T-helper 1 cell (primary cell): ENCODE results near the gene ULK4.
"Not testable (repeated sequence)": the region's sequence is repeated elsewhere in the genome, so short reads cannot be mapped to it uniquely, and the experiment has no call there.

Source experiments
- DNase-seq, 5 donors: peaks; one replicate each; pipeline ENCODE4 v3.0.0-alpha.2; 2012 to 2020

Gene ULK4

GRCh38 chr3:41683666-41684350, 278.1 kb downstream of the ULK4 start:
- no peak for DNase-seq

- DNase-seq, result no peak
Measured at GRCh38 chr3:41682996-41683395, 278.9 kb downstream of the ULK4 start.

- DNase-seq, result no peak
Measured at GRCh38 chr3:41682382-41682781, 279.5 kb downstream of the ULK4 start.

DNA sequence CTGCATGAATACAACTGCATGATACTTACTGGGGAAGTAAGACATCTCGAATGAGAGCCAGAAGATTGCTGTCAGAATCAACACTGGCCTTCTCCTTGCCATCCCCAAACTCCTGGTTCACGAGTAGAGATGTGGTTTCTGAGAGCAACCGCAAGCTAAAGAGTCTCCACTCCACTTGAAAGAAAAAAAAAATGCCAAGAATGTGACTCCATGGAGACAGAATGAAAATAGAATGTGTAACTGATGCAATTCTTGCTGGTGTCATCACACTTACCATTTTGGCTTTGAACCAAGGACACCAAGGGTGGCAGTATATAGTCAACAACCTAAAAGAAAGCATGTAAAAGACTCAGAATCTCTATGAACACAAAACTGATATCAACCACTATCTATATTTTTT, 280.4 kb downstream of the ULK4 start:
- no peak for DNase-seq

DNA sequence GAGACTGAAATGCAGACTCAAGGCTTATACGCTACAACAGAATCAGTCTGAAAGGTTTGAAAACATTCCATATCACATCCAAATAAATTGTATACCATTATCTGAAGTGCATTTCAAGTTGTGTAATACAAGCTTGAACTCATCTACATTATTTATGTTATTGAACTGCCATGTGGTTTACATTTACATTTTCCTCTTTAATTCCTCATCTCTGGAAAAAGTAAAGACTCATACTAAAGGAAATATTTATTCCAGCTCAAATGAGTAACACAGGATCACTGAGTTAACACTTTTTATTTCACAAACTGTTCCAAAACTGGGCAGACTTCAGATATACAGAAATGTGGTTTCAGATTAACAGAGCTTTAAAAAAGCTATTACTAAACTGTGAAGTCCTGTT, 282.5 kb downstream of the ULK4 start:
- no peak for DNase-seq

- DNase-seq, result not testable (repeated sequence)
Measured at GRCh38 chr3:41675102-41675501, 286.8 kb downstream of the ULK4 start.

- no peak for DNase-seq
Measured at GRCh38 chr3:41674449-41674848, 287.5 kb downstream of the ULK4 start.

GRCh38 chr3:41673650-41674049, 288.3 kb downstream of the ULK4 start:
- no peak for DNase-seq

DNA sequence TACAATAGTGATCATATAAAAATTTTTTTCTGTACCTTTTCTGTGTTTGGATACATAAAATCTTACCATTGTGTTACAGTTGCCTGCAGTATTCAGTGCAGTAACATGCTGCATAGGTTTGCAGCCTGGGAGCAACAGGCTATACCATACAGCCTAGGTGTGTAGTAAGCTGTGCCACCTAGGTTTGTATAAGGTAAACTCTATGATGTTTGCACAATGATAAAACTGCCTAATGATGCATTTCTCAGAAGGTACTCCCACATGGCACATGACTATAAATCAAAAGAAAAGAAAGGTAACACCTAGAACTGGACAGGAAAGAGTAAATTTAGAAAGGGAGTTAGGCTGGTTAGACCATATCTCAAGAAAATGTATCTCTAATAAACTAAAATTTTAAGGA, 293.5 kb downstream of the ULK4 start:
- DNase-seq, result no peak

DNA sequence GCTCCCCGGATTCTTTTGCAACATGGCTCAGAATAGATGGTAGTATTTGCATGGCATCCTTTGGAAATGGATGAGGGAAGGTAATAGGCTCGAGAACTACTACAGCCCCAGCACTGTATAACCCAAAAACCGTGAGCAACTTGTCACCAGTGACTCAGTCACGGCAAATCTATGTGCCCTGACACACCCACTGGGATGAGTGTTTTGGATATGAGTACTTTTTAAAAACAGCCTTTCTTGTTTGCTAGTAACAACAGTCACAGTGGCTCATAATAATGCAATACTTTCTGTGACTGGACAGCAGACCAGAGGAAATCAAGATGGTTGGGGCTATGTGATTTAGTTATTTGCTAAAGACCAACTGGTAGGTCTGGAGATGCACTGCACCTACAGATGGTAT, 299.6 kb downstream of the ULK4 start:
- DNase-seq, result no peak

- DNase-seq, result no peak
Measured at GRCh38 chr3:41661796-41662195, 300.1 kb downstream of the ULK4 start.

GRCh38 chr3:41660510-41660909, 301.4 kb downstream of the ULK4 start:
- no peak for DNase-seq

GRCh38 chr3:41653571-41654239, 308.2 kb downstream of the ULK4 start:
- DNase-seq, result no peak

DNA sequence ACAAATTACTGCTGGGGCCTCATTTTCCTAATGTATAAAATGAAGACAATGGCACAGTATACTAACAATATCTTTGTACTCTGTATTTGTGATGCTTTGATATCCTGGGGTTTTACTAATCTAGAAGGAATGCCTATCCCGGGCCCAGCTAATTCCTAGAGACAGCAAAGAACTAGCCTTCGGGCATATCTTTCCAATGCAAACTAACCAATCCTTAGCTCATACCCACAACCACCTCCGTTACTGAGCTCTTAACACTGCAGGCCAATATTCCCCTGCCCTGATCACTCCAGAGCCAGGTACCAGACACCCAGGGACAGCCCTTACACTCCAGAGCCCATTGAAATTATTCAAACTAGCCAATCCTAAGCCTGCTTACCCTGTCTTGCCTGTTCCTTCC, 309.0 kb downstream of the ULK4 start:
- DNase-seq, result no peak

- no peak for DNase-seq
Measured at GRCh38 chr3:41652506-41652905, 309.4 kb downstream of the ULK4 start.

- no peak for DNase-seq
Measured at GRCh38 chr3:41651718-41652117, 310.2 kb downstream of the ULK4 start.

- DNase-seq, result no peak
Measured at GRCh38 chr3:41650406-41650805, 311.5 kb downstream of the ULK4 start.

GRCh38 chr3:41649129-41649739, 312.7 kb downstream of the ULK4 start:
- DNase-seq, result no peak

DNA sequence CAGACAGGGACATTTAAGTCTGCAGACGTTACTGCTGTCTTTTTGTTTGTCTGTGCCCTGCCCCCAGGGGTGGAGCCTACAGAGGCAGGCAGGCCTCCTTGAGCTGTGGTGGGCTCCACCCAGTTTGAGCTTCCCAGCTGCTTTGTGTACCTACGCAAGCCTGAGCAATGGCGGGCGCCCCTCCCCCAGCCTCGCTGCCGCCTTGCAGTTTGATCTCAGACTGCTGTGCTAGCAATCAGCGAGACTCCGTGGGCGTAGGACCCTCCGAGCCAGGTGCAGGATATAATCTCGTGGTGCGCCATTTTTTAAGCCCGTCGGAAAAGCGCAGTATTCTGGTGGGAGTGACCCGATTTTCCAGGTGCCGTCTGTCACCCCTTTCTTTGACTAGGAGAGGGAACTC, 314.2 kb downstream of the ULK4 start:
- not testable (repeated sequence) for DNase-seq

- no peak for DNase-seq
Measured at GRCh38 chr3:41640076-41640475, 321.8 kb downstream of the ULK4 start.

DNA sequence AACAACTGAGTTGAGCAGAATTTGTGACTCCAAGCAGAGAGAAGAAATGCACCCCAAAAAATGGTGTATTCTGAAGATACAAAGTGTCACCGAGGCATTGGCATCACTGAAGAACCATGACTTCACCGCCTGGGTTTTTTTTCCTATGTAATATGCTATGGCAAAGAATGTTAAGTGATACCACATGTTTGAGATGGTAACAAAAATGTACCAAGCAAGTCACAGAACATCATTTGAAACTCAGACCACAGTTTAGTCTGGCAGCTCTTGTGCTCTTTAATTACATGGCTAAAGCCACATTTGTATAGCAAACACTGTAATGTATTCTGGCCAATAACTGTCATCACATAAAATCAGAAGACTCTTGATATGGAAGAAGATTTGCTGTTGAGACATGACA, 323.5 kb downstream of the ULK4 start:
- no peak for DNase-seq

DNA sequence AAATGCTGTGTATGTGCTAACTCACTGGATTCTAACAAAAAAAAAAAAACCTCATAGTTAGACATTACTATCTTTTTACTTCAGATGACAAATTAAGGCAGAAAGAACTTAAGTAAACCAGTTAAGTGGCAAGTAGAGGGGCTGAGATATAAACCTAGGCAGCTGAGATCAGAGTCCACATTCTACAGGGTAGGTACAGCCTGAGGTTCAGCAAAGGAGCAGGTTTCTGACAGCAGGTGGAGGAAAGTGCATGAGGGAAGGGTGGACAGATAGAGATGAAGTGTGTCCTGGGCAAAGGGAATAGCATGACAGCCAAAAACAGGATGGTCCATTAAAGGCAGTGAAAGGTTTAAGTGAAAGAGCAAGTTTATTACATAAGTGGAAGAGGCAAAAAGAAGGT, 329.2 kb downstream of the ULK4 start:
- DNase-seq, result no peak

GRCh38 chr3:41630708-41631107, 331.2 kb downstream of the ULK4 start:
- no peak for DNase-seq

- no peak for DNase-seq
Measured at GRCh38 chr3:41629986-41630385, 331.9 kb downstream of the ULK4 start.
